ENCODE results near the gene CCDC106.

The CCDC106 gene

GRCh38 chr19:55647732-55648584 lies at the start of gene CCDC106:
CCDC106 (plus strand) TSS chr19:55648212; CDS start chr19:55649047, 835 bp downstream.
- DNase-seq, result peak; percentile 67

- peak; percentile 93 for DNase-seq
These were observed 49.1 kb upstream of the CCDC106 start for GRCh38 chr19:55598719-55599467.

GRCh38 chr19:55599468-55599841 lies 48.6 kb upstream of the CCDC106 start, which contains the start of gene FIZ1:
FIZ1 (minus strand) TSS chr19:55599517; CDS start chr19:55597865, 1,652 bp downstream.
- DNase-seq, result peak; percentile 99

- peak; percentile 91 for DNase-seq
These were observed 48.0 kb upstream of the CCDC106 start, which contains the start of gene ZNF524 for GRCh38 chr19:55599842-55600661. ZNF524 (plus strand) TSS chr19:55600288; CDS start chr19:55602113, 1,825 bp downstream.

GRCh38 chr19:55600662-55601028 lies 47.4 kb upstream of the CCDC106 start:
- DNase-seq, result no peak

- DNase-seq, result no peak
These were observed 46.9 kb upstream of the CCDC106 start for GRCh38 chr19:55601084-55601483.

- DNase-seq, result no peak
These were observed 45.7 kb upstream of the CCDC106 start for GRCh38 chr19:55602104-55603001.

- DNase-seq, result no peak
These were observed 44.9 kb upstream of the CCDC106 start for GRCh38 chr19:55603115-55603514.

GRCh38 chr19:55603581-55604292 lies 44.3 kb upstream of the CCDC106 start:
- DNase-seq, result no peak

- peak; percentile 97 for DNase-seq
These were observed 42.8 kb upstream of the CCDC106 start for GRCh38 chr19:55605207-55605636.

- DNase-seq, result peak; percentile 63
These were observed 42.2 kb upstream of the CCDC106 start, which contains the start of gene ZNF865 for GRCh38 chr19:55605637-55606470. ZNF865 (plus strand) TSS chr19:55605647; CDS start chr19:55613619, 7,972 bp downstream.

GRCh38 chr19:55606471-55606787 lies 41.6 kb upstream of the CCDC106 start:
- no peak for DNase-seq

GRCh38 chr19:55606817-55607216 lies 41.2 kb upstream of the CCDC106 start:
- DNase-seq, result no peak

GRCh38 chr19:55609326-55609725 lies 38.7 kb upstream of the CCDC106 start:
- DNase-seq, result no peak

GRCh38 chr19:55611300-55611982 lies 36.6 kb upstream of the CCDC106 start:
- DNase-seq, result no peak

GRCh38 chr19:55611983-55612645 lies 35.9 kb upstream of the CCDC106 start:
- DNase-seq, result no peak

- DNase-seq, result no peak
These were observed 34.6 kb upstream of the CCDC106 start for GRCh38 chr19:55613396-55613795.

GRCh38 chr19:55613930-55614710 lies 33.9 kb upstream of the CCDC106 start:
- DNase-seq, result no peak

All from GDM1 (cell line).